ENCODE results near the gene KRTAP2-4.

The KRTAP2-4 gene

DNA sequence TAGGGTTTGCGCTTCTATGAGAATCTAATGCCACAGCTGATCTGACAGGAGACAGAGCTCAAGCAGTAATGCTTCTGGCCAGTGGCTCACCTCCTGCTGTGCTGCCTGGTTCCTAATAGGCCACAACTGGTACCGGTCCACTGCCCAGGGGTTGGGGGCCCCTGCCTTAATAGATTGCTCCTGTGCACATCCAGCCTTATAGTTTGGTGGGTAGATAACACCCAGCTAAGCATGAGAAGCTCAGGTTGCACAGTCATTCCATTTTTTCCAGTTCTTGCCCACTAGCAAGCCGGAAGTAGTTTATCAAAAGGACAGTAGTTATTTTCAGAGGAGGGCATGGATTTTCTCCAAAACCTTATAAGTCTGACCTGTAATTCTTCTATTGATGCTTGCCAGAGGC is 46.3 kb downstream of the KRTAP2-4 start:
- TF ChIP-seq GATA1 (IDR thresholded peaks at IDR 0.05; ENCODE audit: low read depth, low read length) = no peak
- TF ChIP-seq POLR2A (IDR thresholded peaks at IDR 0.05; ENCODE audit: low read length) = no peak
- DNase-seq = no peak

DNA sequence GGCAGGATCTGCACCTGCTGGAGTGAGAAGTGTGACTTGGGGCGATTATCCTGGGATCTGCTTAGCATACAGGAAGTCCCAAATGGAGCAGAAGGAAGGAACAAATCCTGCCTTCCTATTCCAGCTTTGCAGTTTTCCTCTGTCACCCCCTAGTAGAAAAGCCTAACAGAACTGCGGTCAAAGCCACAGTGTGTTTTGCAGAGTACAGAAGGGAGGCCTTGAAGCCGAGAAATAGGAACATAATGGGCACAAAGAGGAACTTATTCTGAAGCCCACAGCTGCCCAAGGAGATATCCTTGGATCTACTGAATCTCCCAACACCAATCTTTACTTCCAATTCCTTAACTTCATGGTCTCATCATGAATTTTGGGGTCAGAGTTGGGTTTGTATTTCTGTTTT is 47.1 kb downstream of the KRTAP2-4 start:
- TF ChIP-seq GATA1 (IDR thresholded peaks at IDR 0.05; ENCODE audit: low read depth, low read length) (no peak), POLR2A (IDR thresholded peaks at IDR 0.05; ENCODE audit: low read length) (no peak)
- no peak for DNase-seq

DNA sequence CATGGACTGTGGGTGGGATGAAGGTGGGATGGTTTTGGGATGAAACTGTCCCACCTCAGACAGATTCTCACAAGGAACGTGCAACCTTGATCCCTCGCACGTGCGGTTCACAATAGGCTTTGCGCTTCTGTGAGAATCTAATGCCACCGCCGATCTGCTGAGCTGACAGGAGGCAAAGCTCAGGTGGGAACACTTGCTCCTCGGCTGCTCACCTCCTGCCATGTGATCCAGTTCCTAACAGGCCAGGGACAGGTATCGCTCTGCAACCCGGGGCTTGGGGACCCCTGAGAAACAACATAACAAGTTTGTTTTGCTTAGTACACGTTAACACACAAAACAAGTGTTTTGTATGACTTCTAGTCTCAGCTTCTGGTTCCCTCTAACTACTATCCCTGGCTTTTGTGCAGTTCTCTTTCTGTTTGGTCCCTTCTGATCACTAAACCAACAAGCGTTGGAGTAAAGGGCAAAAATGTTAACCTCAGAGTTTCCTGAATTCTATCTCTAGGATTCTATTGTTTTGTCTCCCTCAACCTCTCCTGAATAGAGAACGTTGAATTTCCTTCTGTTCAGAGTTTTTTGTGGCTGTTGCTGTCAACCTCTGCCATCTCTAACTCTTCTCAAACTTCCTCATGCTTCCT is 49.0 kb downstream of the KRTAP2-4 start:
- TF ChIP-seq GATA1 (IDR thresholded peaks at IDR 0.05; ENCODE audit: low read depth, low read length) = no peak
- no peak for DNase-seq

DNA sequence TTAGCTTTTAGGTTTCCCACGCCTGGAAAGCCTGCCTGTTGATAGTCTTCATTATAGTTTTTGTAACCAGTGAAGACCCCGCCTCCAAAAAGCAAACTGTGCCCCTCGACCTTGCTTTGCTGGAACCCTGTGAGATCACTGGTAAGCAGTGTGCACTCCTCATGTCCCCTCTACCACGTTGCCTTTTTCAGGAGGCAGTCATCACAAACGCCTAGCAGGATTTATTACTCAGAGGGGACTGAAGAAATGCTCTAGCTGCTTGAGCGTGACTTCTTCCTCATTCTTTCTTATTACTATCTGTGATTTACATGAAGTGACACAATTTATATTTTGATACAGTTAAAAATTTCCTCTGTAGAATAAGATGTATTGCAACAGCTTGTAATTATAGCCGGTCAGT is 50.2 kb downstream of the KRTAP2-4 start:
- DNase-seq = no peak
- no peak for TF ChIP-seq POLR2A (IDR thresholded peaks at IDR 0.05; ENCODE audit: low read length)
- TF ChIP-seq GATA1 (IDR thresholded peaks at IDR 0.05; ENCODE audit: low read depth, low read length) = no peak

All from erythroblast (primary cell).